OCI-M1 (cell line): ENCODE results near the gene PNPLA7.
"Not testable (repeated sequence)": the region's sequence is repeated elsewhere in the genome, so short reads cannot be mapped to it uniquely, and the experiment has no call there.

Experiments
- DNase-seq: peaks from one replicate; lab custom pipeline; 2025; lab: John Stamatoyannopoulos, UW

Gene PNPLA7

GRCh38 chr9:137575364-137575715, 25.1 kb upstream of the PNPLA7 start:
- DNase-seq, result no peak

- no peak for DNase-seq
Observed at GRCh38 chr9:137574192-137574591, 24.0 kb upstream of the PNPLA7 start.

GRCh38 chr9:137570566-137570965, 20.4 kb upstream of the PNPLA7 start:
- no peak for DNase-seq

GRCh38 chr9:137569609-137570203, 19.5 kb upstream of the PNPLA7 start:
- no peak for DNase-seq

- not testable (repeated sequence) for DNase-seq
Observed at GRCh38 chr9:137568445-137568844, 18.2 kb upstream of the PNPLA7 start.

- no peak for DNase-seq
Observed at GRCh38 chr9:137564817-137565411, 14.7 kb upstream of the PNPLA7 start.

- no peak for DNase-seq
Observed at GRCh38 chr9:137564134-137564533, 13.9 kb upstream of the PNPLA7 start.

- DNase-seq, result no peak
Observed at GRCh38 chr9:137558127-137558526, 7.9 kb upstream of the PNPLA7 start.

- DNase-seq, result no peak
Observed at GRCh38 chr9:137556069-137556838, 6.1 kb upstream of the PNPLA7 start.

GRCh38 chr9:137555179-137555578, 5.0 kb upstream of the PNPLA7 start:
- no peak for DNase-seq

GRCh38 chr9:137554349-137554748, 4.1 kb upstream of the PNPLA7 start:
- no peak for DNase-seq

- DNase-seq, result not testable (repeated sequence)
Observed at GRCh38 chr9:137553654-137554053, 3.5 kb upstream of the PNPLA7 start.

GRCh38 chr9:137552022-137552768, 2.0 kb upstream of the PNPLA7 start:
- DNase-seq, result peak; percentile 63

- DNase-seq, result peak; percentile 94
Observed at GRCh38 chr9:137551264-137552021, 1.2 kb upstream of the PNPLA7 start, which contains the start of gene MRPL41. TSS of gene MRPL41 (plus strand) at chr9:137551879. CDS start at chr9:137552082, 203 bp downstream.

- DNase-seq, result not testable (repeated sequence)
Observed at GRCh38 chr9:137550958-137551263, 709 bp upstream of the PNPLA7 start.

GRCh38 chr9:137547687-137548543, 2.3 kb downstream of the PNPLA7 start:
- no peak for DNase-seq

GRCh38 chr9:137545123-137545522, 5.1 kb downstream of the PNPLA7 start:
- no peak for DNase-seq

- no peak for DNase-seq
Observed at GRCh38 chr9:137544176-137544760, 5.9 kb downstream of the PNPLA7 start.

- no peak for DNase-seq
Observed at GRCh38 chr9:137543237-137543963, 6.8 kb downstream of the PNPLA7 start.

- no peak for DNase-seq
Observed at GRCh38 chr9:137542486-137542885, 7.7 kb downstream of the PNPLA7 start.
